B cell (primary cell): ENCODE data around the gene RASGEF1C. TPM values are rescaled to one million over a fixed set of nuclear protein-coding genes. Genes with fewer than 3 reads are reported as not detected.

Source experiments
- ATAC-seq: fragments of 200-7000 bp; cut with Tn5 transposase; one replicate; pipeline ENCODE4 v1.10.0; 2021; ENCODE audit warnings: low read depth, mild to moderate bottlenecking, moderate number of reproducible peaks, moderate library complexity
- CTCF ChIA-PET: fragments of 350-600 bp; sonication (Branson Sonifier 250); formaldehyde crosslinking; loops from one replicate; lab custom pipeline; 2021; ENCODE audit warnings: antibody characterized with exemption, inconsistent platforms; lab: Charles Lee
- POLR2A ChIA-PET: fragments of 350-600 bp; sonication (Branson Sonifier 250); formaldehyde crosslinking; loops from one replicate; lab custom pipeline; 2021; ENCODE audit warnings: antibody characterized with exemption; lab: Charles Lee
- DNase-seq: peaks from one replicate; pipeline ENCODE4 v3.0.0; 2013
- H2AFZ ChIP-seq: 2 replicates; pipeline ENCODE4 v1.6.1; 2012; ENCODE audit warnings: mild to moderate bottlenecking, low read depth, low read length; ENCODE audit not compliant: insufficient read depth, poor library complexity, severe bottlenecking
- H3K27ac ChIP-seq, 2 donors: 1 replicate in 1 of 2; 2 replicates in 1 of 2; pipeline ENCODE4 v1.5.1; 2012 to 2013; ENCODE audit warnings: low read length in 2 of 2, mild to moderate bottlenecking in 2 of 2, moderate library complexity in 1 of 2
- H3K27me3 ChIP-seq, 4 experiments: fragments of 200-600 bp in 1 of 4; sonication (generic) in 1 of 4; replicated peaks in 1 of 4; 1 replicate in 2 of 4; 2 replicates in 2 of 4; pipeline versions ENCODE4 v1.6.1 to v1.7.0; 2013 to 2016; ENCODE audit warnings: low read length in 3 of 4, mild to moderate bottlenecking in 2 of 4, mixed read lengths in 1 of 4, moderate library complexity in 1 of 4; ENCODE audit not compliant: insufficient read depth in 4 of 4, control insufficient read depth in 3 of 4; ENCODE audit errors: control extremely low read depth in 1 of 4
- H3K36me3 ChIP-seq, 2 experiments: replicated peaks in 1 of 2; 1 replicate in 1 of 2; 2 replicates in 1 of 2; pipeline versions ENCODE4 v1.6.1 to v1.7.1; 2013; ENCODE audit warnings: low read length in 1 of 2; ENCODE audit not compliant: insufficient read depth in 2 of 2, control insufficient read depth in 1 of 2; ENCODE audit errors: control extremely low read depth in 1 of 2, extremely low read depth in 1 of 2
- H3K4me1 ChIP-seq, 2 donors: fragments of 200-600 bp in 1 of 2; sonication (generic) in 1 of 2; 1 replicate in 1 of 2; 2 replicates in 1 of 2; pipeline versions ENCODE4 v1.5.1 to v1.6.1; 2013 to 2017; ENCODE audit warnings: low read length in 2 of 2; ENCODE audit not compliant: control insufficient read depth in 2 of 2, insufficient read depth in 2 of 2
- H3K4me2 ChIP-seq: replicated peaks from 2 replicates; pipeline ENCODE3; 2012; ENCODE audit warnings: mild to moderate bottlenecking, low read depth, low read length; ENCODE audit not compliant: poor library complexity, severe bottlenecking
- H3K4me3 ChIP-seq, 5 experiments: fragments of 200-600 bp in 1 of 5; sonication (generic) in 1 of 5; 1 replicate in 3 of 5; 2 replicates in 2 of 5; pipeline versions ENCODE4 v1.5.1 to v1.7.0; 2011 to 2016; ENCODE audit warnings: low read length in 4 of 5, mild to moderate bottlenecking in 4 of 5, low read depth in 2 of 5, control low read depth in 1 of 5, moderate library complexity in 1 of 5; ENCODE audit not compliant: insufficient read depth in 1 of 5; ENCODE audit errors: control extremely low read depth in 1 of 5, extremely low read depth in 1 of 5
- H3K79me2 ChIP-seq: fragments of 200-600 bp; sonication (generic); one replicate; pipeline ENCODE4 v1.6.0; 2016; ENCODE audit warnings: low read length; ENCODE audit not compliant: control insufficient read depth, insufficient read depth
- H3K9ac ChIP-seq: fragments of 200-600 bp; sonication (generic); 2 replicates; pipeline ENCODE4 v1.6.1; 2017; ENCODE audit warnings: mild to moderate bottlenecking, low read length, moderate library complexity
- H3K9me3 ChIP-seq, 3 donors: one replicate each; pipeline versions ENCODE4 v1.6.1 to v1.7.1; 2013; ENCODE audit warnings: low read length in 2 of 3; ENCODE audit not compliant: control insufficient read depth in 2 of 3, insufficient read depth in 1 of 3; ENCODE audit errors: control extremely low read depth in 1 of 3
- H4K20me1 ChIP-seq: 2 replicates; pipeline ENCODE4 v1.6.0; 2012; ENCODE audit warnings: mild to moderate bottlenecking, low read length; ENCODE audit not compliant: insufficient read depth, control insufficient read depth, poor library complexity, severe bottlenecking
- H3K27ac Mint-ChIP-seq: one replicate; pipeline ENCODE4 v1.8.0; 2021; ENCODE audit warnings: mixed read lengths
- H3K27me3 Mint-ChIP-seq: one replicate; pipeline ENCODE4 v1.8.0; 2021; ENCODE audit warnings: mixed read lengths
- H3K4me1 Mint-ChIP-seq: one replicate; pipeline ENCODE4 v1.8.0; 2021; ENCODE audit warnings: mixed read lengths
- H3K4me3 Mint-ChIP-seq: one replicate; pipeline ENCODE4 v1.8.0; 2021; ENCODE audit warnings: mixed read lengths
- H3K9me3 Mint-ChIP-seq: one replicate; pipeline ENCODE4 v1.8.0; 2022; ENCODE audit warnings: mixed read lengths; ENCODE audit not compliant: insufficient read depth
- EZH2 ChIP-seq: IDR thresholded peaks from 2 replicates; pipeline ENCODE4 v1.6.1; 2012; ENCODE audit warnings: borderline replicate concordance, low read depth, mild to moderate bottlenecking, moderate library complexity, low read length; ENCODE audit not compliant: insufficient read depth, poor library complexity, severe bottlenecking
- WGBS: methylation state at CpG from one replicate; pipeline ENCODE4 v1.1.5; 2013; ENCODE audit warnings: missing lambda C conversion rate; ENCODE audit not compliant: insufficient coverage; 5-methylcytosine and 5-hydroxymethylcytosine counted together
- intact Hi-C: fragments of 100-400 bp; cut with micrococcal nuclease; formaldehyde crosslinking; loops from one replicate; pipeline ENCODE4 v1.10.0; 2022
- polyA plus RNA-seq: library from polyadenylated mRNA; depleted of rRNA; stranded (reverse); fragments of >200 nt; gene quantifications from 2 replicates; pipeline ENCODE4 v1.2.3, GENCODE V29; 2012
- total RNA-seq, 2 donors: library from RNA; stranded (reverse); fragments of 120-200 nt in 1 of 2; gene quantifications; 1 replicate in 1 of 2; 2 replicates in 1 of 2; pipeline versions ENCODE4 v1.2.3 to v1.2.4, GENCODE V29; 2013 to 2022
- TF ChIP-seq, protein P1 (sequence below): fragments of 200-600 bp; IDR thresholded peaks from one replicate; pipeline ENCODE4 v1.8.0; 2022; ENCODE audit warnings: antibody characterized with exemption, mild to moderate bottlenecking

RASGEF1C gene
- total and polyA plus RNA-seq, 2 donors (not counting 1 experiment from before 2014, with no cell fraction given) = not detected

DNA sequence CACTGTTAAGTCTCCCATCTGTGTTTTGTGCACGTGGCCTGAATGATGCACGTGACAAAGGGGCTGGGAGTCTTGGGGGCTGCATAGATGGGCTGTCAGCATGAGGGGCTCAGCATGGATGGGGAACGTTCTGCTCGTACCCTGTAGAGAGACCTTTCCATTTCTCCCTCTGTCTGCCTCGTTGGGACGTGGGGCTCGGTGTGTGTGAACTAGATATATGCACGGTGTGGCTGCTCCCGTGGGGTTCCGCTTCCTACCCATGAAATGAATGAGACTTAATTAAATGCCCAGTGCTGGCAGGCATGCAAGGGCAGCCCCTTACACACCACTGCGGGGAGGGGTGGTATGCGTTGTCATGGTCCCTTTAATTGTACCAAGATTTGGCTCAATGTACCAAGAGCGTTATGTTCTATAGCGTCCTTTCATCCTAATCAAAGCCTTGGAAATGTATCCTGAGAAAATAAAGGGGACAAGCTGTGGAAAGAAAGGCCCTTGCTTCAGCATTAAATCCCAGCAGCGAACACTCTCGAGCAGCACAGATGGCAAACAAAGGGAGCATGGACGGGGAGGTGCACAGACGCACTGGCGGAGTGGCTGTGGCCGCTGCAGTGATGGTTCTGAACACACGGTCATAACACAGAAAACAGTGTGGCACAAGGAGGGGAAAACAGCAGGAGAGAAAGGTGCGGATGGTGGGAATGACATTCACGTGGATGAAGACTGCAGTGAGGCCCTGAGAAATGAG lies 66.8 kb downstream of the RASGEF1C start:
- POLR2A ChIA-PET = no interaction called here
- H3K27ac Mint-ChIP-seq = no peak overlapping the region

DNA sequence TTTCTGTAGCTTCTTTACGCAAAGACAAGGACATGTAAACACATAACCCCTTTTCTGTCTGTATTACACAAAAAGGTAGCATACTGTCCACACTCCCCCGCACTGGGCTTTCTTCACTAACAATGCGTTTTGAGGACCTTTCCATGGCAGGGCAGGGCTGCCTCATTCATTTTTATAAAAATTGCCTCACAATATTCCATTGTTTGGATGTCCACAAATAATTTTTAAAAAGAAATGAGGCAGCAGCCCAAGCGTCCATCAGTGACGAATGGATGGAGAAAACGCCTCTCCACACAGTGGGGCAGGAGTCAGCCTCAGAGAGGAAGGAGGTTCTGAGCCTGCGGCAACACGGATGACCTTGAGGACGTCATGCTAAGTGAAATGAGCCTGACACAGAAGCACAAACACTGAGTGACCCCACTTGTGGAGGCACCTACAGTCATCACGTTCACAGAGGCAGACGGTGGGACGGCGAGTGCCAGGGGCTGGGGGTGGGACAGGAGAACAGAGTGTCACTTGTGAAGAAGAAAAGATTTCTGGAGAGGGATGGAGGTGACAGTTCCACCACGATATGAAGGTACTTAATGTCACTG lies 67.8 kb downstream of the RASGEF1C start:
- CTCF ChIA-PET = no interaction called here
- 92% methylated on average over 13 of the region's 14 CpGs for WGBS
- peaks cover 0 to 11% (median 0%) of the 10 kb centered on the region in 3 donors for H3K9me3 ChIP-seq

More for the DNA sequence above, 66.8 kb downstream of the RASGEF1C start:
- Histone ChIP-seq H3K9ac (no peak overlapping the region), H3K4me1 (no peaks in the 10 kb centered on the region), H3K4me2 (no peak overlapping the region), H3K27ac (no peak overlapping the region), H3K9me3 (peaks cover 0 to 5% (median 4%) of the 10 kb centered on the region in 3 donors), H3K36me3 (no peaks in the 10 kb centered on the region), H4K20me1 (no peaks in the 10 kb centered on the region), H3K79me2 (no peaks in the 10 kb centered on the region), H3K27me3 (no peaks in the 10 kb centered on the region), H2AFZ (no peak overlapping the region), H3K4me3 (no peak overlapping the region)
- Mint-ChIP-seq H3K9me3 (no peaks in the 10 kb centered on the region), H3K4me1 (no peaks in the 10 kb centered on the region), H3K27me3 (peaks cover 22% of the 10 kb centered on the region), H3K4me3 (no peak overlapping the region)
- TF ChIP-seq, protein P1, sequence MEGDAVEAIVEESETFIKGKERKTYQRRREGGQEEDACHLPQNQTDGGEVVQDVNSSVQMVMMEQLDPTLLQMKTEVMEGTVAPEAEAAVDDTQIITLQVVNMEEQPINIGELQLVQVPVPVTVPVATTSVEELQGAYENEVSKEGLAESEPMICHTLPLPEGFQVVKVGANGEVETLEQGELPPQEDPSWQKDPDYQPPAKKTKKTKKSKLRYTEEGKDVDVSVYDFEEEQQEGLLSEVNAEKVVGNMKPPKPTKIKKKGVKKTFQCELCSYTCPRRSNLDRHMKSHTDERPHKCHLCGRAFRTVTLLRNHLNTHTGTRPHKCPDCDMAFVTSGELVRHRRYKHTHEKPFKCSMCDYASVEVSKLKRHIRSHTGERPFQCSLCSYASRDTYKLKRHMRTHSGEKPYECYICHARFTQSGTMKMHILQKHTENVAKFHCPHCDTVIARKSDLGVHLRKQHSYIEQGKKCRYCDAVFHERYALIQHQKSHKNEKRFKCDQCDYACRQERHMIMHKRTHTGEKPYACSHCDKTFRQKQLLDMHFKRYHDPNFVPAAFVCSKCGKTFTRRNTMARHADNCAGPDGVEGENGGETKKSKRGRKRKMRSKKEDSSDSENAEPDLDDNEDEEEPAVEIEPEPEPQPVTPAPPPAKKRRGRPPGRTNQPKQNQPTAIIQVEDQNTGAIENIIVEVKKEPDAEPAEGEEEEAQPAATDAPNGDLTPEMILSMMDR = no peak
- no peak for TF ChIP-seq EZH2
- CTCF ChIA-PET = no interaction called here
- 90% methylated on average over 10 of the region's 23 CpGs for WGBS
- intact Hi-C loops = no loop called here
- no peak for DNase-seq
- ATAC-seq = no peak

More for the DNA sequence above, 67.8 kb downstream of the RASGEF1C start:
- intact Hi-C loops = no loop called here
- POLR2A ChIA-PET = no interaction called here
- DNase-seq (no peak), ATAC-seq (no peak)
- Histone ChIP-seq H3K79me2 (no peaks in the 10 kb centered on the region), H4K20me1 (no peaks in the 10 kb centered on the region), H3K27ac (no peak overlapping the region), H3K27me3 (no peaks in the 10 kb centered on the region), H3K9ac (no peak overlapping the region), H3K36me3 (no peaks in the 10 kb centered on the region), H2AFZ (no peak overlapping the region), H3K4me1 (no peaks in the 10 kb centered on the region), H3K4me2 (no peak overlapping the region), H3K4me3 (no peak overlapping the region)
- Mint-ChIP-seq H3K27me3 (peaks cover 18% of the 10 kb centered on the region), H3K4me3 (no peak overlapping the region), H3K4me1 (no peaks in the 10 kb centered on the region), H3K9me3 (no peaks in the 10 kb centered on the region), H3K27ac (no peak overlapping the region)
- TF ChIP-seq EZH2 = no peak
- TF ChIP-seq, protein P1 = no peak
